Activated CD4-positive, alpha-beta T cell treated with anti-CD3 and anti-CD28 coated beads, Interleukin-2, amount 50 U/mL, for 16 hours (primary cell): ENCODE measurements around the gene KRABD2.
"Not testable (repeated sequence)": the region's sequence is repeated elsewhere in the genome, so short reads cannot be mapped to it uniquely, and the experiment has no call there.

Experiments used
- DNase-seq: peaks from one replicate; pipeline ENCODE4 v3.0.0-alpha.2; 2020

The KRABD2 gene

DNA sequence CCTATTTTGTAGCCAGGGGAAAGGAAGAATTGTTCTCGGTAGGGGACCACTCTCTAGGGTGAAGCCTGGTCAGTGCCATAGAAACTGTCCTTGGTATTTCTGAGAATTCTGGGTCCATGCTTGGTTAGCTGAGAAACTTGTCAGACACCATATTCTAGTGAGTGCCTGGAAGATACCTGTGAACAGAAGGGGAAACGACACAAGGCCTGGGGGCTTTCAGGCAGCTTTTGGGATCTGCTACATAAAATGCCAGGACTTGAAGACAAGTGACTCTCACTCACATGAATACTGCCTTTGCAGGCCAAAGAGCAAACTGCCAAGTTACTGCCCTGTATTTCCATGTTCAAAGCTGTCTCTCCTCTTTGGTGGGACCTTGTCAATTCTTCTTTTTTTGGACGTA lies 18.6 kb downstream of the KRABD2 start:
- no peak for DNase-seq

DNA sequence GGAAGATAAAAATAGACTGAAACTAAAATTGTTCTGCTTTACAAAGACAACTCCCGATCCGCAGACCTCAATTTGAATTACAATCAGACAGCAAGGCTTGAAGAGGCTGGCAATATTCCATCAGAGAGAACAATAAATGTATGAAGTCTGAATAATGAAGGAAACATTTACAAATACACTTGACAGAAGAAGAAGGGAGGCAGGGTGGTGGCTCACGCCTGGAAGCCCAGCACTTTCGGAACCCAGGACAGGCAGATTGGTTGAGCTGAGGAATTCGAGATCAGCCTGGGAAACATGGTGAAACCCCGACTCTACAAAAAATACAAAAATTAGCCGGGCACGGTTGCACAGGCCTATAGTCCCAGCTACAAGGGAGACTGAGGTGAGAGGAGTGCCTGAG lies 22.3 kb downstream of the KRABD2 start:
- no peak for DNase-seq

DNA sequence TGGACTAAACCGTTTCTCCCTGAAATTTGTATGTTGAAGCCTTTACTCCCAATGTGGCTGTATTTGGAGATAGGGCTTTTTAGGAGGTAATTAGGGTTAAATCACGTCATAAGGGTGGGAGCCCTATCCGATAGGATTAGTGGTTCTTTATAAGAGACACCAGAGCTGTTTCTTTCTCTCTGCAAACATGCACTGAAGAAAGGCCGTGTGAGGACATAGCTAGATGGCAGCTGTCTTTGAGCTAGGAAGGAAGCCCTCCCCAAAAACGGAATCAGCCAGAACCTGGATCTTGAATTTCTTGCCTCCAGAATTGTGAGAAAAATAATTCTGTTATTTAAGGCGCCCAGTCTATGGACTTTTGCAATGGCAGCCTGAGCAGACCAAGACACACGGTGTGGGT lies 22.8 kb downstream of the KRABD2 start:
- no peak for DNase-seq

DNA sequence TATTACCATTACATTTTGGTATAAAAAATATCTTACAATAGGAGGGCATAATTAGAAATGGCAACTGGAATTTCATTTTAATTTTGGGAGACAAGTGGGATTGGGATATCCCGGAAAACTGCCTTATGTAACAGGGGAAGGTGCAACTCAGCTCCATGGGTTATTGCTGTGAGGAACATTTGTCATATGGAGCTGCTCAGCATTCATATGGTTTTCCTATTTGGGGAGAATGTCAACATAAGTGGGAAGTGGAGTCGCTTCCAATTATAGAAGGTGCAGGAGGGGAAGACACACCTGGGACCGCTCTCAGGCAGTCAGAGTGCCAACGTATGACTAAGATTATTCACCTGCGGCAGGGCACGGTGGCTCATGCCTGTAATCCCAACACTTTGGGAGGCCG lies 26.2 kb downstream of the KRABD2 start:
- DNase-seq, result no peak

- not testable (repeated sequence) for DNase-seq
Measured at GRCh38 chr17:8347001-8347400, 29.5 kb downstream of the KRABD2 start.

GRCh38 chr17:8345951-8346665 lies 30.4 kb downstream of the KRABD2 start:
- DNase-seq, result no peak

GRCh38 chr17:8345052-8345690 lies 31.3 kb downstream of the KRABD2 start:
- peak; percentile 15 for DNase-seq

DNA sequence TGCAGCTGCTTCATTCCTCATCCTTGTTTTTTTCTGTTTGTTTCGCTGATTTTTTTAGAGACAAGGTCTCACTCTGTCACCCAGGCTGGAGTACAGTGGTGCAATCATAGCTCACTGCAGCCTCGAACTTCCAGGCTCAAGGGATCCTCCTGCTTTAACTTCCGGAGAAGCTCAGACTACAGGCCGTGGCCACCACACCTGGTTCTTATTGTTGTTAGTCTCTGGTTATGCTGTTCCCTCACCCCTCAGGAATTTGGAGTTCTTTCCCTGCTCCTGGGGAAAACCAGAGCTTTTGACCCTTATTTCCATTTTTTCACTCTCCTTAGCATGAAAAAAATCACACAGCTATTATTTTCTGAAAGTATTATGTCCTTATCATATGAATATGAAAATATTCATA lies 35.0 kb downstream of the KRABD2 start:
- DNase-seq, result no peak

DNA sequence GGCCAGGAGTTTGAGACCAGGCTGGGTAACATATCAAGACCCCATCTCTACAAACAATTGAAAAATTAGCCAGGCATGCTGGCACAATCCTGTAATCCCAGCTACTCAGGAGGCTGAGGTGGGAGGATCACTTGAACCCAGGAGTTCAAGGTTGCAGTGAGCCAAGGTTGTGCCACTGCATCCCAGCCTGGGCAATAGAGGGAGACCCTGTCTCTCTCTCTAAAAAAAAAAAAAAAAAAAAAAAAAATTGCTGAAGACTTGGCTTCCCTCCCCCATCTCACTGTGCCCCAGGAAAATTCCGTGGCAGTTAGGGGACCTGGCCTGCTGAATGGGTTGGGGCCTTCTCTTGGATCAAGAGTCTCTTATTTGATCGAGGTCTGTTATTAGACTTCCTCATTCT lies 37.0 kb downstream of the KRABD2 start, which contains the start of gene ODF4:
ODF4 (plus strand) TSS at position 301 of the 400 bp plus-strand sequence. CDS start 212 bp downstream, outside the sequence.
- no peak for DNase-seq

DNA sequence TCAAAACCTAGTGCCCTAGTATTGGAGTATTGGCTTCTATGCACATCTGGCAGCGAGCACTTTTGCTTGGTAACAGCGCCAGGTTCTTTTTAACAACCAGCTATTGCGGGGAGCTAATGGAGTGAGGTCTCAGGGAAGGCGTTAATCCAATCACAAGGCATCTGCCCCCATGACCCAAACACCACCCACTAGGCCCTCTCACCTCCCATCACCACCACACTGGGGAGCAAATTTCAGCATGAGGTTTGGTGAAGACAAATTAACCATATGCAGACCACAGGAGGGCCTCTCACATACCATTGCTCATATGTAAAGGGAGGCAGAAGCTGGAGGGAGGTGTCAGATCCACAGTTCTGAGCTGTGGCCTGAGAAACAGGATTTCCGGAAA lies 37.8 kb downstream of the KRABD2 start:
- no peak for DNase-seq

- no peak for DNase-seq
Measured at GRCh38 chr17:8337802-8338752, 38.4 kb downstream of the KRABD2 start.

- no peak for DNase-seq
Measured at GRCh38 chr17:8333281-8333680, 43.2 kb downstream of the KRABD2 start.

DNA sequence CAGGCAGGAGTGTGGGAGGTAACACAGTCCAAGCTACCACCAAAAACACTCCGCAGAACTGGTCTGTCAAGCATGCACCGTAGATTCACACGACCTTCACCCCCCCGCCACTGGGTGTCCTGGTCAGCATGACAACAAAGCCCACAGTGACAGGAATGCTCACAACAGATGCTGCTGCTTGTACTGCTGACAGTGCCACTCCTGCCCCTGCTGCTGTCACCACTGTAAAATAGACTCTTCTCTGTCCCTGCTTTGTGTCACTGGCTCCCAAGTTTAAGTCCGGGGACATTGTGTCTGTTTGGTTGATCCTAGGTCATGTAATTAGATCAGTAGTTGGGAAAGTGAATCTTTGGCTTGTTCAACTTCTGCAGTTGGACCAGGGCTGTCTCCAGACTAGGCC lies 43.8 kb downstream of the KRABD2 start:
- no peak for DNase-seq

- no peak for DNase-seq
Measured at GRCh38 chr17:8332128-8332527, 44.4 kb downstream of the KRABD2 start.

DNA sequence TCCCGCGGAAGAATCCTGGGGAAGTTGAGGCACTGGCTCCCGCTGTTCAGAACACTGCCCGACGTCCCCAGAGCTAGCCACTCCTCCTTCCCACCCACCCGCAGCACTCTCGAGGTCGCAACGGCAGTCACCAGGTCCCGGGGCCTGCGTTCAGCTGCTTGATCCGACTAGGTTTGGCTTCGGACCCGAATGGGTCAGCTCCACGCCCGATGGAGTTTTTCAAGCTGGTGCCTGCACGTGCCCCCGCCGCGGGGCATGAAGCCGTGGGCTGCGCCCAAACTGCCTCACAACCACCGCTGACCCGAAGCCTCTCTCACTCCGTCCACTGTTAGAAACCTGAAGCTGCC lies 49.2 kb downstream of the KRABD2 start:
- DNase-seq, result no peak
